NCI-H446 (cell line): Measurements from ENCODE around the gene RAB38.

Experiments
- DNase-seq, 2 experiments: peaks; one replicate each; lab custom pipeline; 2025; lab: John Stamatoyannopoulos, UW

The RAB38 gene

GRCh38 chr11:88103337-88104206, 71.7 kb downstream of the RAB38 start:
- DNase-seq = peak; percentile 44 to 87

- no peak for DNase-seq
Observed at GRCh38 chr11:88102598-88102934, 72.7 kb downstream of the RAB38 start.

- DNase-seq = no peak
Observed at GRCh38 chr11:88101881-88102597, 73.2 kb downstream of the RAB38 start.

- DNase-seq = no peak
Observed at GRCh38 chr11:88100151-88100550, 75.1 kb downstream of the RAB38 start.

GRCh38 chr11:88098289-88098688, 77.0 kb downstream of the RAB38 start:
- no peak for DNase-seq

GRCh38 chr11:88089134-88089533, 86.1 kb downstream of the RAB38 start:
- DNase-seq = no peak

- peak in 1 of 2 experiments; percentile 7 for DNase-seq
Observed at GRCh38 chr11:88087337-88087736, 87.9 kb downstream of the RAB38 start.

GRCh38 chr11:88086297-88086696, 88.9 kb downstream of the RAB38 start:
- DNase-seq = no peak

GRCh38 chr11:88070437-88070836, 104.8 kb downstream of the RAB38 start:
- no peak for DNase-seq

- DNase-seq = no peak
Observed at GRCh38 chr11:88068848-88069554, 106.2 kb downstream of the RAB38 start.

- DNase-seq = no peak
Observed at GRCh38 chr11:88066090-88066489, 109.2 kb downstream of the RAB38 start.

- no peak for DNase-seq
Observed at GRCh38 chr11:88064097-88064705, 111.0 kb downstream of the RAB38 start.
